K562 (cell line): ENCODE results near the gene ANO4. TPM values are rescaled to one million over a fixed set of nuclear protein-coding genes. Genes with fewer than 3 reads are reported as not detected.

ENCODE experiments used
- ATAC-seq: fragments of 200-7000 bp; cut with Tn5 transposase; 3 replicates; pipeline ENCODE4 v1.9.1; 2020; ENCODE audit warnings: moderate library complexity
- BruUV-seq: library from RNA; stranded (reverse); fragments of 400-500 nt; replicated peaks from 2 replicates; lab custom pipeline; 2021; lab: Mats Ljungman, UMichigan
- CTCF ChIA-PET: fragments of 300-600 bp; formaldehyde crosslinking; extraction: SDS; loops from one replicate; lab custom pipeline; 2021; ENCODE audit warnings: low intra/inter-chr PET ratio; lab: Yijun Ruan, JAX
- POLR2A ChIA-PET: fragments of 300-600, 350-650 bp; sonication (Branson Sonifier 250); formaldehyde crosslinking; extraction: SDS; loops from one replicate; lab custom pipeline; 2021; ENCODE audit warnings: antibody characterized with exemption, inconsistent platforms; lab: Yijun Ruan, JAX
- DNase-seq, 4 experiments: peaks; one replicate each; pipeline versions ENCODE4 v3.0.0 to v3.0.0-alpha.2; 2011 to 2018; ENCODE audit warnings: low spot score in 3 of 4, mixed read lengths in 3 of 4; ENCODE audit errors: extremely low read depth in 1 of 4
- FAIRE-seq: peaks from 2 replicates; lab custom pipeline; 2011; peaks lifted over from hg19 to GRCh38; lab: Jason Lieb, UNC
- H2AFZ ChIP-seq: 2 replicates; pipeline ENCODE4 v1.6.0; 2011; ENCODE audit warnings: low read depth, low read length, control low read depth, inconsistent platforms
- H3K27ac ChIP-seq: fragments of 200-600 bp; 3 replicates; pipeline ENCODE4 v1.8.0; 2011; ENCODE audit warnings: low read depth, mild to moderate bottlenecking, control low read depth, inconsistent platforms, low read length, moderate library complexity, mixed read lengths; ENCODE audit errors: extremely low read depth
- H3K27me3 ChIP-seq, 2 experiments: fragments of 300-600 bp in 1 of 2; 2 replicates in 1 of 2; 3 replicates in 1 of 2; pipeline versions ENCODE4 v1.6.0 to v1.8.0; 2011; ENCODE audit warnings: inconsistent platforms in 2 of 2, low read length in 2 of 2, mild to moderate bottlenecking in 1 of 2, mixed read lengths in 1 of 2, moderate library complexity in 1 of 2; ENCODE audit not compliant: control insufficient read depth in 2 of 2, insufficient read depth in 2 of 2
- H3K36me3 ChIP-seq: fragments of 300-600 bp; 3 replicates; pipeline ENCODE4 v1.8.0; 2011; ENCODE audit warnings: mild to moderate bottlenecking, low read length, inconsistent platforms; ENCODE audit not compliant: control insufficient read depth, insufficient read depth
- H3K4me1 ChIP-seq, 2 experiments: fragments of 200-600 bp in 1 of 2; replicated peaks in 1 of 2; 2 replicates in 1 of 2; 3 replicates in 1 of 2; pipeline versions ENCODE4 v1.5.1 to v1.8.0; 2011; ENCODE audit warnings: inconsistent platforms in 2 of 2, low read length in 2 of 2, mild to moderate bottlenecking in 1 of 2, mixed read lengths in 1 of 2, moderate library complexity in 1 of 2; ENCODE audit not compliant: control insufficient read depth in 2 of 2, insufficient read depth in 2 of 2
- H3K4me2 ChIP-seq: 2 replicates; pipeline ENCODE4 v1.6.1; 2011; ENCODE audit warnings: low read length, control low read depth, inconsistent platforms, mixed read lengths; ENCODE audit not compliant: insufficient read depth
- H3K4me3 ChIP-seq: fragments of 200-600 bp; sonication (generic), shearing (Covaris generic); 2 replicates; pipeline ENCODE4 v1.5.1; 2016; ENCODE audit warnings: control low read depth, inconsistent platforms
- H3K79me2 ChIP-seq: fragments of 200-600 bp; 3 replicates; pipeline ENCODE4 v1.8.0; 2011; ENCODE audit warnings: low read length, inconsistent platforms; ENCODE audit not compliant: control insufficient read depth, insufficient read depth
- H3K9ac ChIP-seq, 2 experiments: 2 replicates each; pipeline versions ENCODE4 v1.6.0 to v1.6.1; 2011; ENCODE audit warnings: low read depth in 2 of 2, low read length in 2 of 2, control low read depth in 1 of 2, inconsistent platforms in 1 of 2, mild to moderate bottlenecking in 1 of 2, mixed read lengths in 1 of 2; ENCODE audit not compliant: insufficient read depth in 1 of 2
- H3K9me1 ChIP-seq: one replicate; pipeline ENCODE4 v1.6.0; 2011; ENCODE audit warnings: inconsistent platforms, mild to moderate bottlenecking, low read length, moderate library complexity; ENCODE audit not compliant: control insufficient read depth, insufficient read depth
- H3K9me3 ChIP-seq: replicated peaks from 2 replicates; pipeline ENCODE4 v1.5.1; 2011; ENCODE audit warnings: low read depth, low read length, inconsistent platforms; ENCODE audit not compliant: control insufficient read depth, insufficient read depth
- H4K20me1 ChIP-seq: replicated peaks from 2 replicates; pipeline ENCODE4 v1.6.1; 2011; ENCODE audit warnings: low read length, inconsistent platforms, mixed read lengths; ENCODE audit not compliant: control insufficient read depth, insufficient read depth
- BCOR ChIP-seq: fragments of 450-650 bp; IDR thresholded peaks from 2 replicates; pipeline ENCODE4 v1.6.1; 2016
- HES1 ChIP-seq: fragments of 450-650 bp; IDR thresholded peaks from 2 replicates; pipeline ENCODE4 v1.6.1; 2016; ENCODE audit warnings: low read depth, mild to moderate bottlenecking, moderate library complexity
- HNRNPH1 ChIP-seq: fragments of 200-400 bp; formaldehyde crosslinking; optimal IDR thresholded peaks from 2 replicates; pipeline ENCODE3; 2017; ENCODE audit warnings: low read depth, mild to moderate bottlenecking, low read length, moderate library complexity
- KLF1 ChIP-seq: fragments of 450-650 bp; IDR thresholded peaks from 2 replicates; pipeline ENCODE4 v1.6.1; 2016; ENCODE audit warnings: missing genetic modification characterization, missing compliant biosample characterization
- MCM3 ChIP-seq: fragments of 450-650 bp; IDR thresholded peaks from 2 replicates; pipeline ENCODE4 v1.6.1; 2016
- SUPT5H ChIP-seq: fragments of 450-650 bp; IDR thresholded peaks from 2 replicates; pipeline ENCODE4 v1.6.1; 2016
- TEAD2 ChIP-seq: fragments of 450-650 bp; IDR thresholded peaks from 2 replicates; pipeline ENCODE4 v1.6.1; 2016; ENCODE audit warnings: missing genetic modification characterization, control low read depth, missing compliant biosample characterization
- YBX1 ChIP-seq: fragments of 450-650 bp; IDR thresholded peaks from 2 replicates; pipeline ENCODE4 v1.7.1; 2016; ENCODE audit warnings: mild to moderate bottlenecking
- ZC3H11A ChIP-seq: IDR thresholded peaks from 2 replicates; pipeline ENCODE4 v1.6.1; 2012; ENCODE audit warnings: low read depth, low read length, improper control_type of control experiment
- ZNF146 ChIP-seq: IDR thresholded peaks from one replicate; pipeline ENCODE4 v1.6.1; 2018; ENCODE audit warnings: missing compliant biosample characterization; ENCODE audit not compliant: unreplicated experiment
- ZNF324 ChIP-seq: fragments of 250-450 bp; sonication (Bioruptor Pico); IDR thresholded peaks from 2 replicates; pipeline ENCODE4 v1.4.0; 2020; ENCODE audit warnings: mild to moderate bottlenecking
- ZNF717 ChIP-seq: fragments of 250-450 bp; sonication (Bioruptor Pico); IDR thresholded peaks from 2 replicates; pipeline ENCODE4 v1.5.0; 2021
- WGBS: fragments of 100-300 bp; shearing (Covaris generic); methylation state at CpG from one replicate; pipeline ENCODE4 v1.1.6; 2016; ENCODE audit warnings: low coverage, mixed read lengths; ENCODE audit not compliant: insufficient coverage; ENCODE audit errors: missing lambda C conversion rate; 5-methylcytosine and 5-hydroxymethylcytosine counted together
- in situ Hi-C: fragments of 300-500 bp; cut with MboI; formaldehyde crosslinking; loops from 4 replicates; pipeline ENCODE4 v1.15.0; 2018; ENCODE audit warnings: inconsistent platforms, mixed read lengths
- intact Hi-C: fragments of 100-400 bp; cut with micrococcal nuclease; formaldehyde crosslinking; loops from 2 replicates; pipeline ENCODE4 v1.14.2; 2022
- polyA plus RNA-seq, 8 experiments: library from polyadenylated mRNA; depleted of rRNA in 4 of 8; stranded (reverse) in 5 of 8; unstranded in 3 of 8; fragments of >200 nt; fragmentation: Nextera tagmentation in 2 of 8; fragmentation: Illumina TruSeq in 1 of 8; extraction: Ambion mirVana in 2 of 8; extraction: Trizol in 1 of 8; gene quantifications; 2 replicates each; pipeline versions ENCODE4 v1.2.1 to v1.2.3, GENCODE V29; 2011 to 2014; ENCODE audit warnings: inconsistent platforms in 1 of 8, missing spikeins in 1 of 8
- total RNA-seq, 7 experiments: library from RNA; depleted of rRNA in 6 of 7; stranded (reverse); fragments of >200 nt in 6 of 7; fragmentation: Illumina TruSeq in 2 of 7; extraction: Trizol in 2 of 7; gene quantifications; 2 replicates each; pipeline versions ENCODE4 v1.2.1 to v1.2.3, GENCODE V29; 2011 to 2021; ENCODE audit warnings: low replicate concordance in 1 of 7

Gene ANO4
- total and polyA plus RNA-seq, 9 of the 15 experiments (the other 6 are each of a cell fraction or from before 2014, with no cell fraction given) = not detected

GRCh38 chr12:101039848-101040531, 245.4 kb downstream of the ANO4 start (continued):
- no peak for TF ChIP-seq HES1
- TF ChIP-seq, all 486 proteins: peak for 0

GRCh38 chr12:101040936-101041335, 246.4 kb downstream of the ANO4 start:
- Histone ChIP-seq H3K27me3 (no peaks in the 10 kb centered on the region), H2AFZ (no peak overlapping the region), H3K9me1 (no peaks in the 10 kb centered on the region), H3K36me3 (no peaks in the 10 kb centered on the region), H3K4me3 (no peak overlapping the region), H3K9ac (no peak overlapping the region), H3K9me3 (no peaks in the 10 kb centered on the region), H3K79me2 (no peaks in the 10 kb centered on the region), H4K20me1 (no peaks in the 10 kb centered on the region), H3K4me1 (no peaks in the 10 kb centered on the region), H3K27ac (no peak overlapping the region), H3K4me2 (no peak overlapping the region)
- no TSS peak for BruUV-seq
- CTCF ChIA-PET = no interaction called here
- POLR2A ChIA-PET = interaction anchor here (0.6 kb wide), 1 partner anchor 21 kb away, joined by 3 read pairs; no protein-coding TSS in a partner anchor
- no peak for TF ChIP-seq ZNF146 (CRISPR knock-in tag)
- no peak for DNase-seq
- no peak for ATAC-seq
- no peak for FAIRE-seq
- in situ Hi-C loops (no loop called here), intact Hi-C loops (no loop called here)

GRCh38 chr12:101042211-101042610, 247.6 kb downstream of the ANO4 start:
- H3K4me2 ChIP-seq = no peak overlapping the region
- no peaks in the 10 kb centered on the region for H3K79me2 ChIP-seq
- no peak overlapping the region for H3K9ac ChIP-seq
- no peaks in the 10 kb centered on the region for H3K27me3 ChIP-seq
- H3K4me3 ChIP-seq = no peak overlapping the region
- WGBS = 2% methylated on average over 8 of the region's 8 CpGs
- in situ Hi-C loops (no loop called here), intact Hi-C loops (no loop called here)
- H3K9me1 ChIP-seq = no peaks in the 10 kb centered on the region
- H3K9me3 ChIP-seq = no peaks in the 10 kb centered on the region
- no peak for DNase-seq
- ChIA-PET POLR2A (no interaction called here), CTCF (no interaction called here)
- no peak overlapping the region for H2AFZ ChIP-seq
- H3K27ac ChIP-seq = no peak overlapping the region
- H4K20me1 ChIP-seq = no peaks in the 10 kb centered on the region
- ATAC-seq = no peak
- H3K36me3 ChIP-seq = no peaks in the 10 kb centered on the region
- no peaks in the 10 kb centered on the region for H3K4me1 ChIP-seq
- no peak for FAIRE-seq
- BruUV-seq = no TSS peak
- TF ChIP-seq MCM3 (no peak), ZC3H11A (no peak), YBX1 (no peak), SUPT5H (no peak), KLF1 (tag) (no peak), HNRNPH1 (no peak), TEAD2 (tag) (no peak), BCOR (no peak), ZNF717 (CRISPR knock-in tag) (no peak), ZNF324 (no peak)
